GM15510 (cell line): ENCODE data around the gene EYA2.

ENCODE experiments used
- POLR2A ChIP-seq: IDR thresholded peaks from 3 replicates; pipeline ENCODE4 v1.6.1; 2011; ENCODE audit warnings: borderline replicate concordance; ENCODE audit not compliant: insufficient read length; ENCODE audit errors: extremely low read depth

EYA2 gene

DNA sequence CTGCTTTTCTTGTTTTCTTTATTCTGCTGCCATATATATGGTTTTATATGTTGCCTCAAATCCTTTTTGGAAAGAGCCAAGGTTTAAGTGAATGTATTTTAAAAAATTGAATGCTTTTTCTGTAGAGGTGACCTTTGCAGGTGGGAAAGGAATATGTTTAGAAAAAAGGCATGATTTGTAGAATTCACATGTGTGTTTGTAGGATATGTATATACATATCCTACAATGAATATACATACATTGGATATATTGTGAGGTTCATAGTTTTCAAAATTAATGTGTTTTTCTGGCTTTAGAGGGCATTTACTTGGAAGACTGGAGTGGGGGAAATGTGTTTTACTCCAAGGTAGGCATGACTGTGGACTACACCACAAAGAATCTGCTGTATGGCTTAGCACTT lies 4.0 kb upstream of the EYA2 start:
- no peak for TF ChIP-seq POLR2A

DNA sequence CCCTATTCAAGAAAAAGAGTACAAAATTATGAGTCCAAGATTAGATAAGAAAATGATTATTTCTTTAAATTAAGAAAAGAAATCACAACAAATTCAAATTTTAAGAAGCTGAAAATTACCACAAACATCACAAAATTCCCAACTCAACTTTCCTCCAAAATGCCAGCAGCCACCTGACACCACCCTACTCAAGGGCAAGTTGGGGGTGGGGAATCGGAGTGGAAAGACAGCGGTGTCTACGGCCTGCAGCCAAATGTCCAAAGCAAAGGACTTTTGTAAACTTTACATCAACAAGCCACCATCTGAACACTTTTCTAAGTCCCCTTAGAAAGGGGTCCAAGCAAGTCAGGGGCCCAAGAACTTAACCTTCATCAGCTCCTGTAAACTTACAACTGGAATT lies 1.6 kb upstream of the EYA2 start:
- no peak for TF ChIP-seq POLR2A

DNA sequence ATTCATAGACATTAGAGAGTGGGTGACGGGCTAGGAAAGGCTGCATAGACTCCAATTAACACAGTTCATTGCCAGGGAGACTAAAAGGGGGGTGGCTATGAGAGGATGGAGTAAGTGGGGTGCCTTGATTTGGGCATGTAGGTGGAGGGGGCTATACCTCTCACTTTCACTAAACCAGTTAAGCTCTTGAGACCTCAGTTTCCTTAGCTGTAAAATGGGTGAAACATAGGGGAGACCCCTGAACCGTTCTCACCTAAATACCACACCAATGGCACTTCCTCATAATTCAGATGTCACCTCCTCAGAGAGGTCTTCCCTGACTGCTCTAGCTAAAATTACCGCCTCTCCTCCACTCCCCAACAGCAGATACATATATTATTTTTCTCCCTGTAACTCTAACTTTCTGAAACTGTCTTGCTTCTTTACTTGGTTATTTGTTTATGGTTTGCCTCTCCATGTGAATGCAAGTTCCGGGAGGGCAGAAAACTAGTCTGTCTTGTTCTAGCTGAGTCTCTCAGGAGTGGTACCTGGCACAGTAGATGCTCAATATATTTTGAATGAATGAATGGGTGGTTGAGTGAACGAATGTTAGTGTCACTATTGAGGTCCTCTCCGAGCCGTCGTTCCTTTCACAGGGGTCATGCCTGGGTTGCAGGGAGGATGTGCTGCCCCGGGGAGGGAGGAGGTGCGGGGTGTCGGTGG lies 615 bp upstream of the EYA2 start:
- TF ChIP-seq POLR2A, result no peak

DNA sequence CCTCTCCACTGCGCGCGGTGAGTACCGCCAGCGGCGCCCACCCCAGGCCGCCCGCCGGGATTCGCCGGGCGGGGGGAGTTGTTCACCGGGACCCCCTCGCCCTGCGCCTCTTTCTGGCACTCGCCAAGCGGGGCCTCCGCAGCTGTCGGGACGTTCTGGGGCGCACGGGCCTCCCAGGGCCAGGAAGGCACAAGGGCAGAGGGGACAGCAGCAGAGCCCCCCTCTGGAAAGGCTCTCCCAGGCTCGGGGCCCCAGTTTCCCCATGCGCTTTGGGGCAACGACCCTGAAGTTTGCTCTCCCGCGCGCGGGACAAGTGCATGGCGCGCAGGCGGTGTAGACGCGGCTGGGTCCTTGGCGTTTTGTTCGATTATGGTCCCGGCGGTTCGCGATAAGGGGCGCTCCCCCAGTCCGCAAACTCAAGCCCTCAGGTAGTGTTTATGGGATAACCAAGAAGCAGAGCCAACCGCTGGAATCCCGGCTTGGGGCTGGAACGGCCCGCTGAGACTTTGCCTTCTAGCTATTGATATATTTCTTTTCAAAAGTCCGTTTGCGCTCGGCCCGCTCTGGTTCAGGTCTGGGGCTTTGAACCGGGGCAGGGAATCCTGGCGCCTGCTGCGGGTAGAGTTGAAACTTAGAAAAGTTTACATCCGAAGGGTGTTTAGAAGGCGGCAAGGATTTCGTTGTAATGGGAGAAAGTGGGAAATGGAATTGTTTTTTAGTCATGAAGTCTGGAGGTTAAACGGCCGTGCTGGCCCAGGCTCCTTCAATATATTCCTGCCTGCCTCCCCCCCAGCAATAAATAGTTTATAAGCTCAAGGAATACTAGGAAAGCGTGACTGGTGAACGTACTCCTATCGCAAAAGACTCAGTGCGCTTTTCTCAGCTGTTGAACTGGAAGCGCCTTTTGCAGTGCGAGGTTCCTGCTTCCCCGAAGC lies 595 bp downstream of the EYA2 start:
- no peak for TF ChIP-seq POLR2A

DNA sequence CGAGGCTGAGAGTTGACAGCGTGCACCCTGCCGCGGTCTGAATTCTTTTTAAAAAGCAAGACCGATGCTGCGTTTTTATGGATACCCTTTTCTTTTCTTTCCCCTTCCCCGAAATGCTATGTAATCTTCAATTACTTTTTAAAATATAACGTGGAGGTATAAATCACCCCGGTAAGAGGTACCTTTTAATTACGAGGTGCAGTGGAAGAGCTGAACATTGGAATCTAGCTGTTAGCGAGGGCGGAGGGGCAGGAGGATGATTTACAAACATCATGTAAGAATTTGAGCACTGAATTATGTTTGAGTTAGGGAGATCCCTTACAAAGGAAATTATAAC lies 1.2 kb downstream of the EYA2 start:
- no peak for TF ChIP-seq POLR2A

DNA sequence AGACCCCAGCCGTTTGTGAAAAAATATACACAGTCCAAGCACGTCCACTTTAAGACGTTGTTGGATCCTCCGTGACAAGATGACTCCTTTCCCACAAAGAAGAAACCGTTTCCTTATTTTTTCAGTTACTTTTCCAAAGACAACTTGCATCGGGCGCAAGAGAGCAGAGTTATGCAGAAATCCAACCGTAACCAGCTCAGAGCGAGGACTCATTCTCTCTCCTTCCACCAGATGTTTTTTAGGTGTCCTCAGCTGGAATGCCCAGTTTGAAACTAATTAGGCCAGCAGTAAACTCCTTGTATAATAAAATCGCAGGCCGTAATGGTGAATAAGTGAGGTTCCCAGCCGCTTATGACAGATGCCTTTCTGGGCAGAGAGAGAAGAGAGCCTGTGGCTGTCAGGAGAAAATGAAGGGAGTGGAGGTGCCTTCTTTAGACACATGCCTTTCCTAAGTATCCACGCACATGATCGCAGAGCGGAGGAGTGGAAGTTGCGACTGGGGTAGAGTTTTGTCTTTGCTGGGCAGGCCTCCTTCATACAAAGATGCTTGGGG lies 2.8 kb downstream of the EYA2 start:
- TF ChIP-seq POLR2A, result no peak

DNA sequence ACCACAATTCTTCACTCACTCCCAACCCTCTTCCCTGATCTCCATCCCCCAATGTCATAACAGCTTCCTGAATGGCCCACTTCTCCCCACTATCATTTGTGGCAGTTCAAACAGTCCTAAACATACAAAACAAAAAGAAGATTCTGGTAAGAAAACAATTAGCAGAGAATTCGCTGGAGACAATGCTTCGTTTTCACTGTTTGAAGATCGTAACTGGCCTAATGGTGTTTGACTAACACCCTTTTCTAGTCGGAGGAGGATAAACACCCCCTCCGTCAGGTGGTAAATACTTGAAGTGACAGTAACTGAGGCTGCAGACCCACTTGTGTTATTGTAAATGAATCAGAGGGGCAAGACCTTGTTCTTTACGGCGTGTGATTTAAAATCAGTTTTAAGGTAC lies 3.8 kb downstream of the EYA2 start:
- TF ChIP-seq POLR2A, result no peak

DNA sequence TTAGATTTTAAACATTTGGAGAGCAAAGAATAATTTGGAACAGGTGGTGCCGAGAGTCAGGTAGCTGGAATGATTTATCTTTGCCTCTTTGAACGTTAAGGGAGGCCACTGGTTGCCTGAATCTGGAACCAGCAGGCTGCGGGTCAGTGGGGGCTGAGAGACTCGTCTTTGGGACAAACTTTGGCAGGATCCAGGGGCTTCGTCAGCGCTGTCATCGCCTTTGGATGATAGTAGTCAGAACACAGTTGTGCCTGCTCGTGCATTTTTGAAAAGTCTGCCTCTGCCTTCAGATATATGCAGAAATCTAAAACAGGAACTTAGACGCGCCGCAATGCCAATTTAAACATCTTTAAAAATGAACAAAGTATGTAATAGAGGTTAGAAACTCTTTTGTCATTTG lies 5.0 kb downstream of the EYA2 start:
- no peak for TF ChIP-seq POLR2A

DNA sequence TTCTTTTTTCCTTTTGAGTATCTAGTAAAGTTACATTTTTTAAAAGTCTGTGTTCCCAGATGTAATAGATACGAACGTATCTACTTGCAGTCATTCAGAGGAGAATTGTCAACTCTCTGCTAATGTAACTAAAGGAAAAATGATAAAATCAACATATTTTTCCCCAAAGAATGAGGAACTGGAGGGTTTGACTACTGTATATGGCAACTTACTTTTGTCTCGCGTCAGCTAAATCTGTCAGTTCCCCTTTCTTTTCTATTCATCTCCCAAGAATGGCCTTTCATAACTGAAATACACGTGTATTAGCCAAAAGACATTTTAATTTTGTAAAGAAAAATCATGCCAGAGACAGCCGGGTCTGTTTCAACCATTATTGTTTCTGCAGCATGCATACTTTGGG lies 5.4 kb downstream of the EYA2 start:
- no peak for TF ChIP-seq POLR2A

DNA sequence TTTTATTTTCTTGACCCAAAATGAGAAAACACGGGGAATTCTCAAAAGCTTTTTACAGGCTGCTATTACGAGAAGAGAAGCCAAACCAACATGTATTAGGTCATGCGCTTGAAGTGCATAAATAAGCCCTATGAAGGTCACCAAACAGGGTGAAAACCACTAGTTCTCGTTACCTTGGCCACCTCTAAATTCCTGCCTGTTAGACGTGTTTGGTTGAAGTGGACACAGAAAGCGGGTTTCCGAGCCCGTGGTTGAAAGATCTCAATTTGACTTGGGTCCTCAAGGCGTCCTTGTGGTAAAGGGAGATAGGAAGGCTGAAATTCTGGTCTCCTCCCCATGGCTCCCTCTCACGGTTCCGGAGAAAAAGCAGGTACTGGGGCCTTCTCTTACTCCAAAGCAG lies 6.2 kb downstream of the EYA2 start:
- no peak for TF ChIP-seq POLR2A

DNA sequence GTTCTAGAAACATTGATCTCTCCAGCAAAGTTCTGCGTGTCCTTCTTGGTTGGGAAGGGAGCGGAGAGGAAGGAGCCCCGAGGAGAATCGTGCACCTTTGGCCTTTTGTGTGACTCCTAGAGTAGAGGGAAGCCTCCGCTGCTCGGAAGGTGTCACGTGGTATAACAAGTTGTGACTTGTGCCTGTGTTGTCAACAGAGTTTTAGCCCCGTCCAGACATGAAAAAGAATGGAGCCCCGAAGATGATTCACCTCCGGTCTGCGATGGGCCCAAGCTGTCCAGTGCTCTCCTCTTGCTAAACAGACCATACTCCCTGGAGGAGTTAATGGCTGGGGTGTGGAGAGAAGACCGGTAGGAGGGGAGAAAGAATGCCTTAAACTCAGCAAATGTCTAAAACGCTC lies 7.0 kb downstream of the EYA2 start:
- TF ChIP-seq POLR2A, result no peak

DNA sequence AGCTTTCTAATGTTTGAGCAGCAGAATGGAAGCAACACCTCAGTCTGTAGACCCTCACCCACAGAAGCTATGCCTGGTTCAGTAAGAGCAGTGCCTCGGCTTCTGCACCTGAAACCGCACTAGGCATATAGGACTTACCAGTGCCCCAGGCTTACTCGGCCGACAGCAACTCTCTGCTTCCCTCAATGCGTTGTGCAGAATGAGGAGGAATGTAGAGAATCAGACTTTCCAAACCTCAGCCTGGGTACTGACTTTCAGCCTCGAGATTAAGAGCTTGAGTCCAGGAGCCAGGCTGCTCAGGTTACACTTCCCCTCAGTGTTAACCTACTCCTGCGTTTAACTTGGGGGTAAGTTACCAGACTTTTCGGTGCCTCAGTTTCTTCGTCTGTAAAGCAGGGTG lies 8.6 kb downstream of the EYA2 start:
- TF ChIP-seq POLR2A, result no peak

DNA sequence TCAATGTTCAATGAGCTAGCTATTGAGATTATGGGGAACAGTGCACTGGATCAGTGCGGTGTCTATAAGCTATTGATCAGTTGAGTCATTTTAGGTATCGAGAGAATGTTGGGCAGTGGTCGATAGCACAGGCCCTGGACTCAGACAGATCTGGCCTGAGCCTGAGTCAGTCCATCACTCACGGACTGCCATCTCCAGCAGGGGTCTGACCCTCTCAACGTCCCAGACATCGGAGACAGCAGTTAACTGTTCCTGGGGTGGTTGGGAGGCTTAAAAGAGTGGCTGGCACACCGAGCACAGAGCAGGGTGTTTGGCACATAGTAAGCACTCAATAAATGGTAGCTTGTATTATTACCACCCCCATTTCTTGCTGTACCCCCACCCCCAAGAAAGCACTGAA lies 9.3 kb downstream of the EYA2 start:
- no peak for TF ChIP-seq POLR2A

DNA sequence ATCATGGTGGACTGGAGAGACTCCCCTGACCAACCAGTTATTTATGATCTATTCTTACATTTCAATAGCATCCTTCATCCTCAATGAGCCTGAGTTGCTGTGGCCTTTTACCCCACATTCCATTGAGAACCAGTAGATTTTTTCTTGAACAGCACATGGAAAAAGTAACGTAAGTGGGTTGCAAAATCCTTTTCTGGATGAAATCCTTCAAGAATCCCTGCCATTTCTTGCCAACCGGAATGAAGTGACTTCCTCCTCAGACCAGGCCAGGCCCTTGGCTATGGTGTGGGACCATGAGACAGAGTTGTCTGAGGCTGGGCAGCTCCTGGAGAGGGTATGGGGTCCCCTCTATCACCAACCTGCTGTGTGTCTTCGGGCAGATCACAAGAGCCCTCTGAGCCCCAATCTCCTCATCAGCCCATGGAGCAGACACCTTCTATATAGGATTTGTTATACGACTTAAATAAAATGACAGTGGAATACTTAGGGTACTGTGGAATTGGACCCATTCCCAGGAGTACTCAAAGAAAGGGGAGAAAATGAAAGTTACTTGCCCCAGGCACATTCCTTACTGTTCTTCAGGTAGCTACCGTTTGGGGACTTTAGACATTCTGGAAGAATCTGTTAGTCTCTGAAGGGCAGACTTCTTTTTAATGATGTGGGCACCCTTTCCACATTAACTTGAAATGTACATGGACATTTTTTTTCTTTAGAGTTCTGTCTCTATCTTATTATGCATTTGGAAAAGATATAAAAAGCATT lies 10.9 kb downstream of the EYA2 start:
- no peak for TF ChIP-seq POLR2A

DNA sequence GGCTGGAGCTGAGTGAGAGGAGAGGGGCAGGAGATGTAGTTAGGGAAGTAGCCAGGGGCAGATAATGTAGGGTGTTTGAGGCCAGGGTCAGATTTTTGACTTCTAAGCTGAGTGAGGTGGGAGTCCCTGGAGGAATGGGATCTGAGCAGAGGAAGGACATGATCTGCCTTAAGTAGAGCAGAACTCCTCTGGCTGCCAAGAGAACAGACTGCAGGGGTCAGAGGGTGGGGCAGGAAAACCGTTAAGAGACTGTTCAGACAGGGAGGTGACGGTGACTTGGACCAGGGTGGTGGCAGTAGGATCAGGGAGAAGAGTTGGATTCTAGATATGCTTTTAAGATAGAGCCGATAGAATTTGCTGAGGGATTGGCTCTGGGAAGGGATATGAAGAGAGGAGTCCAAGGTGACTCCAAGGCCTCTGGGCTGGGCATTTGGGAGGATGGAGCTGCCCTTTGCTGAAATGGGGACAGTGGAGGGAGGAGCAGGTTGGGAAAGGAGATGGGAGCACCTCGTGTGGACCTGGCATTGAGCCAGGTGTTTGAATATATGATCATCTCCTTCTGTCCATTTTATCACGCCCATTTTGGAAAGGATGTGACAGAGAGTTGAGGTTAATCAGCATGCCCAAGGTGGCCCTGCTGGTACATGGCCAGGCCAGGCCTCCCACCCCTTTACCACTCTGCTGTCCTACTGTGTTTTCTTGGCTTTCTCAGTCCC lies 18.8 kb downstream of the EYA2 start:
- no peak for TF ChIP-seq POLR2A

DNA sequence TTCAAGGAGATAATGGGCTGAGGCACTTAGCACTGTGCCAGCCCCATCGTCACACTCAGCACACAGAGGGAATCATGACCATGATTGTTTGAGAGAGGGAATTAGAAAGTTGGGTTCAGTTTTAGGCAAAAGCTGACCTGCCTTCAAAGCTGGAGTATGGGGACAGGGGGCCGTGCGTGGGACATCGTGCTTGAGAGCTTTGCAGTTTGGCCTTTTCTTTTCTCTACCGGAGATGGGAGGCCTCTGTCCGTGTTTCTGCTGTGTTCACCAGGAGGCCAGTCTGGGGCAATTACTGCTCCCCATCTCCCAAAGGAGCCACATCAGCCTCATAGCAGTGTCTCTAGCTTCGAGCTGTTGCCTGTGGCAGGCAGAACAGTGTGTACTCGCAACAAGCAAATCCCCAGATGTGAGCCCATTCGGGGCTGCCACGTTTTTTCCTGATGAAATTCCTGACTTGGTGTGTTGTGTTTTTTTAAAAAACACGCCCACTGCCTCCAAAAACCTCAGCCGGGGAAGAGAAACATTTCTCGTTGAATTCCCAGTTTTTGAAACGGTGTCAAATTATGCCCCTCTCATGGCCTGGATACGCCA lies 20.2 kb downstream of the EYA2 start:
- no peak for TF ChIP-seq POLR2A
